ENCODE data around the gene UXS1. TPM values are rescaled to one million over a fixed set of nuclear protein-coding genes. Genes with fewer than 3 reads are reported as not detected.
A peak's percentile ranks its signal among the peaks of the same experiment; 100 is the strongest.

UXS1 gene
- total RNA-seq, 8 experiments from 2014 or later, result 24.9 to 76.4 (median 33.8) TPM

DNA sequence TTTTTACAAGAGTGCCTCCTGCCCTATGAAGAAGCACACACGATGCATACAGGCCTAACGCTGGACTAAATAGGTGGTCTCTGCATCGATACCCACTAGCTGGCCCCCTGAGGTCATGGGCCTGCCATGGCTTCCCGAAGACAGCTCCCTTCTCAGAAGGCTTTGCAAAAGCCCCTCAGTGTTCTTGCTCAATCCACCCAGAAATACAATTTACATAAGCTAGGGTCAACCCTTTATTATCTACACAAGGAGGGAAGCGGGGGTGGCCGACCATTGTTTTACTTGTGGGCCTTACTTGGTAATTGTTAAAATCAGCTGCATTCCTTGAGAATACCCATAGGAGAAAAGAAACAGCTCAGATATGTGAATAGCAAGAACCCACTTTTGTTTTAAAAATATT, 28.5 kb downstream of the UXS1 start:
- WGBS, 10 experiments, result 0 to 88% (median 14%) methylated on average over 1 to 6 of the region's 6 CpGs; no CpG with 5 or more reads in 1 of the 10 experiments
- peaks cover 12 to 19% of the 10 kb centered on the region in 2 donors for H3K4me1 ChIP-seq (replicated peaks in 1 of 2)
- H3K4me3 ChIP-seq, result no peak overlapping the region
- H3K27ac ChIP-seq, result no peak overlapping the region
- ATAC-seq (replicated peaks in 6 of 8), result peak in 1 of 8 experiments; percentile 33
- in situ Hi-C loops (cut with MboI; ENCODE audit: low pct_unique_long_range_greater_than_20kb in 2 of 9, low sequenced_read_pairs in 9 of 9, unreplicated experiment in 9 of 9), result no loop called here

DNA sequence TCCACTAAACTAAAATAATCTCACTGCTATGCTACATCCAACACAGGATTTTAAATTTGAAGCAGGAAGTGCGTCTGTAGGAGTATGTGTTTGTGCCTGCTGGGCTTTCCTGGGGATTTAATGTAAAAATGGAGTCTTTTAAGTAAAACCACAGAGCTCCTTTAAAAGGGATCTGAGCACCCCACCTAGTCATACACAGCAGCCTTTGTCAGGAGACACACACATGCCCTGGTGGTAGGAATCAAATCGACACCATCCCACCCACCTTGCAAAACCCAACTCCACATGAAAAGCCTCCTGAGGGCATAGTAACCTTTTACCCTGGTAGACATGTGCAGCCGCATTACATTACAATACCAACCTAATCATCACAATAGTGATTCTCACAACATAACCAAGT, 29.1 kb downstream of the UXS1 start:
- H3K4me3 ChIP-seq, result no peak overlapping the region
- WGBS, 10 experiments, result 33 to 100% (median 65%) methylated on average over 1 to 3 of the region's 3 CpGs; no CpG with 5 or more reads in 2 of the 10 experiments
- peaks cover 12 to 19% of the 10 kb centered on the region in 2 donors for H3K4me1 ChIP-seq (replicated peaks in 1 of 2)
- H3K27ac ChIP-seq, result peak overlapping the region in 1 of 2 donors; percentile 48
- ATAC-seq (replicated peaks in 6 of 8), result peak in 4 of 8 experiments; percentile 37 to 81 (median 46)
- in situ Hi-C loops (cut with MboI; ENCODE audit: low pct_unique_long_range_greater_than_20kb in 2 of 9, low sequenced_read_pairs in 9 of 9, unreplicated experiment in 9 of 9), result no loop called here

DNA sequence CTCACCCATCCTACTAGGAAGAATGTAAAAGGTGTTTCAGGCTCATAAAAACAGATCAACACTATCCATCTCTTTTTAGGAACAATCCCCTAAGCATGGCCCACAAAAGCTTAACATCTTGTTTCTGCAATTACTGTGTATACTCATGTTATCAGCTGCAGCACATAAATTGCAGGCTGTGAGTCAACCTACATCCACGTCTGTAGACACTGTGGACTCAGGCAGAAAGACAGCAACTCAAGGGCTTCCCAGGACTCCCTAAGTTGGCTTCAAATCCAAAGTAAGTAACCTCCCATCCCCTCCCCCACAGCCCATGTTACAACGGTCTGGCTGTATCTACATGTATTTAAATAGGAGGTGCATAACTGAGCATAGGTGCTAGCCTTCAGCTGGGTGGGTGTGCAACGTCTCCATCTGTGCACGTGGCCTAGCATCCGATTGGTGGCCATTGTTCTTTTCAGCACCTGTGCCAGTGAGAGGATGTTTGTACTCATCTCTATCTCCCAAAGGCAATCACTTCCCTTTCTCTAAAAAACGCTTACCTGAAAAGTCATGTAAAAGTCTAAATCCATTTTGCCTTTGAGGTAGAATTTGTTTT, 30.1 kb downstream of the UXS1 start:
- WGBS, 10 experiments, result 37 to 83% (median 61%) methylated on average over 3 to 5 of the region's 6 CpGs; no CpG with 5 or more reads in 1 of the 10 experiments
- ATAC-seq (replicated peaks in 6 of 8), result peak in 1 of 8 experiments; percentile 39
- H3K27ac ChIP-seq, result no peak overlapping the region
- H3K4me3 ChIP-seq, result no peak overlapping the region
- in situ Hi-C loops (cut with MboI; ENCODE audit: low pct_unique_long_range_greater_than_20kb in 2 of 9, low sequenced_read_pairs in 9 of 9, unreplicated experiment in 9 of 9), result no loop called here
- H3K4me1 ChIP-seq (replicated peaks in 1 of 2), result peaks cover 12 to 19% of the 10 kb centered on the region in 2 donors

DNA sequence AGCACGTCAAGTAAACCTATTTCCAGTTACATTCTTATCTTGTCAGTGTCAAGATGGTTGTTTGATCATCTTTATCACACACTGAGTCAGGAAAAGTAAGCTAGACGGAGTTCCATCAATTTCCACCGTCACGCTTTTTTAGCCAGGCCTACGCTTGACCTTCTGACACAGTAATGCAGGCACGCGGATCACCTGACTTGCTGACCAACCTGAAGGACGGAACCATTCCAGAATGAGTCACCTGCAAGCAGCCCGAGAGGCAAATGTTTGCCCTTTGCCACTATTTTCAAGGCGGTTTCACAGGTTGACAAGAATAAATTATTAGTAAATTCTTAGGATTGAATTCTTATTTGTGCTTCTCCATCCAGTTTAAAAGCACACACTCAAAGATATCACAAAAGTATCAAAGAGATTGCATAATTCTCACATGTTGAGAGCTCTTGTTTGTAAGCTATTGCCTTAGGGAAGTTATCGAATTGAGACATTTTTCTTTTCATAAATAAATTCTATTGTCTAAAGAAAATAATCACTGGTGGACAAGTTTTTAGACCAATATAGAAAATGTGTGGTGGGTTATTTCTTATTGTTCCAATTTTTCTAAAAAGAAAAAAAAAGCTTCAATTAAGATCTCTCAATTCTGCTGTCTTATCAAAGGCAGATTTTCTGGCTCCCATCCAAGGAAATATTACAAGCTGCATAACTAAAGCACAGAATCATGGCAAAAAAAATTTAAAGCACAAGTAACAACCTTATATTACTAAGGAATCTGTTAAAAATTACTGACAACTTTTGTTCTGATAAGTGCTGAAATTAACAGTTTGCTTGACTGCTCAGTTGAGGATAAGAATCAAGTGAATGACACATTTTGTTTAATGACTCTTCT, 31.9 kb downstream of the UXS1 start:
- no peak for ATAC-seq (replicated peaks in 6 of 8)
- Histone ChIP-seq H3K4me1 (replicated peaks in 1 of 2) (peaks cover 12 to 19% of the 10 kb centered on the region in 2 donors), H3K27ac (no peak overlapping the region), H3K4me3 (no peak overlapping the region)
- in situ Hi-C loops (cut with MboI; ENCODE audit: low pct_unique_long_range_greater_than_20kb in 2 of 9, low sequenced_read_pairs in 9 of 9, unreplicated experiment in 9 of 9), result no loop called here
- WGBS, 10 experiments, result 60 to 100% (median 97%) methylated on average over 1 to 10 of the region's 11 CpGs

DNA sequence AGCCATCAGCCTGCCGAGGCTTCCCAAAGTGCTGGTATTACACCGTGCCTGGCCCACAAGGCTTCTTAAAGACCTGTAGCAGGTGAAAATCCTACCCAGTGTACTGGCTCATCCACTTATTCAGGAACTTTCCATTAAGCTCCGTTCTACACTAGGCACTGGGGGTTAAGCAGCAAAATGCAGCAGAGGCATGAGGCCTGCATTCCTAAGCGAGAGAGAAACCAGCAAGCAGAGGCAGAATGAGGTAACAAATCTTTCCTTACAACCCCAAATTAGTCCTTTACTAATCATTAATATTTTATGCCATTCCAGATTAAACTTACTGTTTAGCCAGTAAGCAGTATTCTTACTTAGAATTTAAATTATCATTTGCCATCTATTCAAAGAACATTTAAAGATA, 32.8 kb downstream of the UXS1 start:
- in situ Hi-C loops (cut with MboI; ENCODE audit: low pct_unique_long_range_greater_than_20kb in 2 of 9, low sequenced_read_pairs in 9 of 9, unreplicated experiment in 9 of 9), result no loop called here
- Histone ChIP-seq H3K4me1 (replicated peaks in 1 of 2) (peaks cover 12 to 17% of the 10 kb centered on the region in 2 donors), H3K4me3 (no peak overlapping the region), H3K27ac (no peak overlapping the region)
- ATAC-seq (replicated peaks in 6 of 8), result no peak
- WGBS, 10 experiments, result 80 to 100% (median 92%) methylated on average over 1 to 2 of the region's 4 CpGs; no CpG with 5 or more reads in 2 of the 10 experiments

DNA sequence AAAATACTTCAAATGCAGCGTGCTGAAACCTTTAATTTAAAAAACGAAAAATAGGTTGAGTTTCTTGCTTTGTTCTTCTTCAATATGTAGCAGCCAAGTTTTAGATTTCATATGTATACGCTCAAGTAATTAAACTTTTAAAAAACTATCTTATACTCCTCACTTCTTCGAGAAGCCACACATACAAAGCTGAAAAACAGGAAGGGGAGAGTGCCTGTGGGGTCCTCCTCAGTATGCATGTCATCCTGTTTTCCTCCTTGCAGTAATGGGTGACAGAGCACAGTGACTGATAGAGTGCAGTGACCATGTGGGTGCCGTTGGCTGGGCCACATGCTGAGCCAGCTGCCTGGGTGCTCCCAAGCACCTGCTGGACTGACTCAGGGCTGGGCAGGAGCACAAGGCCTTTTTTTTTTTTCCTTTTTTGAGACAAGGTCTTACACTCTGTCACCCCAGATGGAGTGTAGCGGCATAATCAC, 33.3 kb downstream of the UXS1 start:
- Histone ChIP-seq H3K4me1 (replicated peaks in 1 of 2) (peaks cover 9 to 12% of the 10 kb centered on the region in 2 donors), H3K4me3 (no peak overlapping the region), H3K27ac (no peak overlapping the region)
- in situ Hi-C loops (cut with MboI; ENCODE audit: low pct_unique_long_range_greater_than_20kb in 2 of 9, low sequenced_read_pairs in 9 of 9, unreplicated experiment in 9 of 9), result no loop called here
- peak in 4 of 8 experiments; percentile 36 to 59 (median 46) for ATAC-seq (replicated peaks in 6 of 8)
- WGBS, 10 experiments, result 79 to 100% (median 91%) methylated on average over 2 to 5 of the region's 6 CpGs

DNA sequence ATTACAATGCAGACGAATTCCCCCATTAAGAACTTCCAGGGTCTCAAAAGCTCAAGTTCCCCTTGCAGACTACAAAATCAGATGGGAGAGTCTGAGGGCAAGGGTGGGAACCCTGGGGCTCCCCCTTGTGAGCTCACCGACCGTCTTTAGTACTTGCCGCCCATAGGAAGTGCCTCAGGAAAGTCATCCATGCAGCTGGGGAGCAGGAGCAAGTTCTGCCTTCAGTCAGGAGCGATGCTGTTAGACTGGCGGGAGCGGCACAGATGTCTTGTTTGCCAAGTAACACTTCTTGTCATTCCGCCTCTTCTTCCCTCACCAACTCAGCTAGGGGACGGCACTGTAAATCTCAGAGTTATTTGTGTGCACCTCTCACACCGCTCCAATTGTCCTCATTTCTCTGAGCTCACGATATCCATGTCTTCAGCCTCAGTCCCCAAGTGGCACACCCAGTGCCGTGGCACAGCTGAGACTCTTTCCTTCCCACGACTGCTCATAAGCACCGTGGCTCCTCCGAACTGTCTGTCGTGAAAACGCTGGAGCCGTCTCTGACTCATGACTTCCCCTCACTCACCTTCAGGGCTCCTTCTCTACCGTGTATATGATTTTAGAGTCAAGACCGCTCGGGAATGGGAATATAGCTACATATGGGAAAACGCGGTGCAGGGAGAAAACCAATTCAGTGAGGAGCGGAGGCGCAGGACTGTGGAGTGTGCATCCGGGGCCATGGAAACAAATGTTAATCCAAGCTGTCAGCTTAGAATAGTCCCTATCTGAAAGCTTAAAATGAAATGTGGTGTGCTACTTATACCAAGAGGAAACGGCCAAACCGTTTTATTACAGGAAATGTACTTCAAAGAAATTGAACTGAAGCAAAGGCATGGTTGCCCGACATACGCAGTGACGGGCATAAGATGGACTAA, 34.0 kb downstream of the UXS1 start:
- in situ Hi-C loops (cut with MboI; ENCODE audit: low pct_unique_long_range_greater_than_20kb in 2 of 9, low sequenced_read_pairs in 9 of 9, unreplicated experiment in 9 of 9), result no loop called here
- H3K4me1 ChIP-seq (replicated peaks in 1 of 2), result peaks cover 4 to 5% of the 10 kb centered on the region in 2 donors
- no peak for ATAC-seq (replicated peaks in 6 of 8)
- H3K4me3 ChIP-seq, result no peak overlapping the region
- no peak overlapping the region for H3K27ac ChIP-seq
- 74 to 99% (median 95%) methylated on average over 6 to 22 of the region's 31 CpGs for WGBS, 10 experiments

DNA sequence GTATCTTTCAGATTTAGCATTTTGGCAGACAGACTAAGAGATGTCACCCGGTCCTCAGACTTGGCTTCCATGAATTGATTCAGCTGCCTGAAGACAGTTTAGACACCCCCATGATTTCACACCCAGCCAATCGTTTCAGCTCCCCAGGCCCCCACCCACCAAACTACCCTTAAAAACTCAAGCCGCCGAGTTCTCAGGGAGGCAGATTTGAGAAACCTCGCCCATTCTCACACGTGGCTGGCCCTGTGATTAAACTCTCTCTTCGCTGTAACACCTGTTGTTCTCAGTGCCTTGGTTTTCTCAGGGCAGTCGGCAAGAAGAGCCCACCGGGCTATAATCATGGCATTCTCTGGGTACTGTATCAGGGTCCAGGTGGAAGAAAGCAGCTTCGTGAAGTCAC, 35.2 kb downstream of the UXS1 start:
- H3K4me1 ChIP-seq (replicated peaks in 1 of 2), result no peaks in the 10 kb centered on the region
- no peak for ATAC-seq (replicated peaks in 6 of 8)
- WGBS, 10 experiments, result 0 to 90% (median 81%) methylated on average over 1 to 7 of the region's 10 CpGs; no CpG with 5 or more reads in 5 of the 10 experiments
- no peak overlapping the region for H3K4me3 ChIP-seq
- in situ Hi-C loops (cut with MboI; ENCODE audit: low pct_unique_long_range_greater_than_20kb in 2 of 9, low sequenced_read_pairs in 9 of 9, unreplicated experiment in 9 of 9), result no loop called here
- no peak overlapping the region for H3K27ac ChIP-seq

DNA sequence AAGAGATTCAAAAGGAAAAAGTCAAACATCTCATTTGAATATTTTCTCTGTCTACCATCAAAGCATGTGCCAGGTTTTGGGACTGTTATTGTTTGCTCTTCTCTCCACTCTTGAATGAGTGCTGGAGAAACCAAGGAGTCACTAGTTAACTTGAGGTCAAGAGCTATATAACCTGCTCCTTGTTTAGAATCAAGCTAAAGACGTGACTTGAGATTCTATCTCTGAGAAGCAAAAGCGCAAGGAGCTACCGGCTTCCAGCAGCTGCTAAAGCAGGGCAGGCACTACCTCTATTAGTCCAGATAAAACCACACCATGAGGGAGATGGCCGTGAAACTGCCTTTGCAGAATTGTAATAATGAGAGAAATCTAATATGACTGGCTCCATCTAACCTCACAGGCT, 36.0 kb downstream of the UXS1 start:
- no peak for ATAC-seq (replicated peaks in 6 of 8)
- Histone ChIP-seq H3K27ac (no peak overlapping the region), H3K4me1 (replicated peaks in 1 of 2) (no peaks in the 10 kb centered on the region), H3K4me3 (no peak overlapping the region)
- WGBS, 10 experiments, result 83 to 100% (median 100%) methylated on average over 1 to 4 of the region's 4 CpGs; no CpG with 5 or more reads in 3 of the 10 experiments
- in situ Hi-C loops (cut with MboI; ENCODE audit: low pct_unique_long_range_greater_than_20kb in 2 of 9, low sequenced_read_pairs in 9 of 9, unreplicated experiment in 9 of 9), result no loop called here

DNA sequence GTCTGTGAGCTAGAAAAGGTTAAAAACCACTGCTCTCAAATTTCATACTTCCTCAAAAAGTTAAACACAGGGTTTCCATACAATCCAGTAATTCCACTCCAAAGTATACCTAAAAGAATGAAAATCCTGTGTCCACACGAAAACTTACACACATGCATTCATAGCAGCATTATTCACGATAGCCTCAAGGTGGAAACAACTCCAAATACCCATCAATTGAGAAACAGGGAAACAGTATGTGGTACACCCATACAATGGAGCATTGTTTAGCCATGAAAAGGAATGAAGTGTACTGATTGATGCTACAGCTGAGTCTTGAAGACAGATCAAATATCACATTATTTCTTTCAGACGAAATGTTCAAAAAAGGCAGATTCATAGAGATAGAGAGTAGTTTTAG, 36.7 kb downstream of the UXS1 start:
- ATAC-seq (replicated peaks in 6 of 8), result no peak
- no peak overlapping the region for H3K4me3 ChIP-seq
- no peak overlapping the region for H3K27ac ChIP-seq
- no peaks in the 10 kb centered on the region for H3K4me1 ChIP-seq (replicated peaks in 1 of 2)
- in situ Hi-C loops (cut with MboI; ENCODE audit: low pct_unique_long_range_greater_than_20kb in 2 of 9, low sequenced_read_pairs in 9 of 9, unreplicated experiment in 9 of 9), result no loop called here
- WGBS, 10 experiments, result 56 to 100% (median 87%) methylated on average over 1 to 3 of the region's 3 CpGs

DNA sequence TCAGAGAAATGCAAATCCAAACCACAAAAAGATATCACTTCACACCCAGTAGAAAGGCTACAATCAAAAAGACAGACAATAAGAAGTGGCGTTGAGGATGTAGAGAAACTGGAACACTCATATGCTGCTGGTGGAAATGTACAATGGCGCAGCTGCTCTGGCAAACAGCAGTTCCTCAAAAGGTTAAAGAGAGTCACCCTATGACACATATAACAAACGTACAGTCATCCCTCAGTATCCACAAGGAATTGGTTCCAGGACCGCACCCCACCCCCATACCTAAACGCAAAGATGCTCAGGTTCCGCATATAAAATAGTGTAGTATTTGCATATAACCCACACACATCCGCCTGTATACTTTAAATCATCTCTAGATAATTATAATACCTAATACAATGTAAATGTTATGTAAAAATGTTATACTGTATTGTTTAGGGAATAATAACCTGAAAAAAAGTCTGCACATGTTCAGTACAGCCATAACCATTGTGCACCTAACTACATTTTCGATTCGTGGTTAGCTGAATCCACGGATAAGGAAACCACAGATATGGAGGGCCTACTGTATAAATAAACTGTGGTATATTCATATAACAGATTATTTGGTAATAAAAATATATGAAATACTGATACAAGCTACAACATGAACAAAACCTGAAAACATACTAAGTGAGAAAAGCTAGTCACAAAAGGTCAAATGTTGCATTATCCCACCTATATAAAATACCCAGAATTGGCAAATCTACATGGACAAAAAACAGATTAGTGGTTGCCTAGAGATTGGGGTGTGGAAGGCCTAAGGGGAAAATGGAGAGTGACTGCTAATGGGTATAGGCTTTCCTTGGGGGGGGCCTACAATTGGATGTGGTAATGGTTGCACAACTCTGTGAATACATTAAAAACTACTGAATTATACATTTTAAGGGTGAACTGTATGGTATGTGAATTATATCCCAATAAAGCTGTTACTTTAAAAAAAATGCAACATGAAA, 37.5 kb downstream of the UXS1 start:
- ATAC-seq (replicated peaks in 6 of 8), result peak in 3 of 8 experiments; percentile 91 to 98 (median 97)
- Histone ChIP-seq H3K4me3 (no peak overlapping the region), H3K4me1 (replicated peaks in 1 of 2) (no peaks in the 10 kb centered on the region), H3K27ac (no peak overlapping the region)
- WGBS, 10 experiments, result 45 to 98% (median 87%) methylated on average over 3 to 10 of the region's 10 CpGs; no CpG with 5 or more reads in 1 of the 10 experiments
- in situ Hi-C loops (cut with MboI; ENCODE audit: low pct_unique_long_range_greater_than_20kb in 2 of 9, low sequenced_read_pairs in 9 of 9, unreplicated experiment in 9 of 9), result no loop called here

DNA sequence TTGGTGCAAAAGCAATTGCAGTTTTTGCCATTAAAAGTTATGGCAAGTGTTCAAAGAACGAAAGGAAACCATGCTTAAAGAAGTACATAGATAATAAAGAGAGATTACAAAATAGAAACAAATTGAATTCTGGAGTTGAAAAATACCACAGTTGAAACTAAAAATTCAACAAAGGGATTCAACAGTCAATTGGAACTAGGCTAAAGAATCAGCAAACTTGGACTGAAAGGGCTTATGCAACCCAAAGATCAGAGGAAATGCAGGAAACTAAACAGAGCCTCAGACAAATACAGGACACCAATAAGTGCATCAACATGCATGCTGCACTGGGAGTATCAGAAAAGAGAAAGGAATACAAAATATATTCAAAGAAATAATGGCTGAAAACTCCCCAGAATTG, 40.3 kb downstream of the UXS1 start:
- 79 to 100% (median 100%) methylated on average over 1 of the region's 1 CpG; no CpG with 5 or more reads in 1 of the 10 experiments for WGBS, 10 experiments
- in situ Hi-C loops (cut with MboI; ENCODE audit: low pct_unique_long_range_greater_than_20kb in 2 of 9, low sequenced_read_pairs in 9 of 9, unreplicated experiment in 9 of 9), result no loop called here
- H3K4me3 ChIP-seq, result no peak overlapping the region
- no peak for ATAC-seq (replicated peaks in 6 of 8)
- no peak overlapping the region for H3K27ac ChIP-seq
- H3K4me1 ChIP-seq (replicated peaks in 1 of 2), result no peaks in the 10 kb centered on the region

Data from motor neuron (in vitro differentiated cells).